Measurements from ENCODE around the gene STAB1. TPM values are rescaled to one million over a fixed set of nuclear protein-coding genes. Genes with fewer than 3 reads are reported as not detected.
"Not testable (repeated sequence)": the region's sequence is repeated elsewhere in the genome, so short reads cannot be mapped to it uniquely, and the experiment has no call there.

Gene STAB1
- total RNA-seq, 1 donor from 2014 or later, result 0.12 TPM

DNA sequence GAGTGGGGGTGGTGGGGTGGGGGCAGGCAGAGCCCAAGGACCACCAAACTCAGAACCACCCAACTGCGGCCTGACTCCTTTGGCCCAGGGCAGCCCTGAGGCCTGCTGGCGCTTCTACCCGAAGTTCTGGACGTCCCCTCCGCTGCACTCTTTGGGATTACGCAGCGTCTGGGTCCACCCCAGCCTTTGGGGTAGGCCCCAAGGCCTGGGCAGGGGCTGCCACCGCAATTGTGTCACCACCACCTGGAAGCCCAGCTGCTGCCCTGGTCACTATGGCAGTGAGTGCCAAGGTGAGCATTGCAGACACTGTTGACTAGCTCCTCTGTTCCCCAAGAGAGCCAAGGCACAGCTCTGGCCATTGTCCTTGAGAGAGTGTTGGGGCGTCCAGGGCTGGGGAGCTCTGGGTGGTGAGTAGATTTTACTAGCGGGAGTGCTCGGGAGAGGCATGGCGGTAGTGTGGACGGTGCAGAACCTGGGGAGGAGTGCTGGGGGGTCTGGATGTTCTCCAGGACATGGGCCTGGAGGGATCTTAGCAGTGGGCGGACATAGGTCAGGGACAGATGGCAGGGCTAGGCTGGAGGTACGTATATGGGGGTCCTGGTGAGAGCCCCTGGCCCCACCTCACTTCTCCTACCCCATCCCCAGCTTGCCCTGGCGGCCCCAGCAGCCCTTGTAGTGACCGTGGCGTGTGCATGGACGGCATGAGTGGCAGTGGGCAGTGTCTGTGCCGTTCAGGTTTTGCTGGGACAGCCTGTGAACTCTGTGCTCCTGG lies 25.8 kb downstream of the STAB1 start:
- intact Hi-C loops (cut with micrococcal nuclease), result no loop called here

DNA sequence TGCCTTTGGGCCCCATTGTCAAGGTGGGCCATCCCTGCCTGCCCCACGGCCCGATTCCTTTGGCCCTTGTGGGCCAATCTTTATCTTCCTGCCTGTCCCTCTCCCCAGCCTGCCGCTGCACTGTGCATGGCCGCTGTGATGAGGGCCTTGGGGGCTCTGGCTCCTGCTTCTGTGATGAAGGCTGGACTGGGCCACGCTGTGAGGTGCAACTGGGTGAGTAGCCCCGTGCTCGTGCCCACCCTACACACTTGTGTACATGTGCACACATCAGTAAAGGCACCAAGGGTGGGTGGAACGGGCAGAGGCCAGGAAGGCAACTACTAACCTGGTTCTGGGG lies 26.3 kb downstream of the STAB1 start:
- intact Hi-C loops (cut with micrococcal nuclease), result no loop called here

DNA sequence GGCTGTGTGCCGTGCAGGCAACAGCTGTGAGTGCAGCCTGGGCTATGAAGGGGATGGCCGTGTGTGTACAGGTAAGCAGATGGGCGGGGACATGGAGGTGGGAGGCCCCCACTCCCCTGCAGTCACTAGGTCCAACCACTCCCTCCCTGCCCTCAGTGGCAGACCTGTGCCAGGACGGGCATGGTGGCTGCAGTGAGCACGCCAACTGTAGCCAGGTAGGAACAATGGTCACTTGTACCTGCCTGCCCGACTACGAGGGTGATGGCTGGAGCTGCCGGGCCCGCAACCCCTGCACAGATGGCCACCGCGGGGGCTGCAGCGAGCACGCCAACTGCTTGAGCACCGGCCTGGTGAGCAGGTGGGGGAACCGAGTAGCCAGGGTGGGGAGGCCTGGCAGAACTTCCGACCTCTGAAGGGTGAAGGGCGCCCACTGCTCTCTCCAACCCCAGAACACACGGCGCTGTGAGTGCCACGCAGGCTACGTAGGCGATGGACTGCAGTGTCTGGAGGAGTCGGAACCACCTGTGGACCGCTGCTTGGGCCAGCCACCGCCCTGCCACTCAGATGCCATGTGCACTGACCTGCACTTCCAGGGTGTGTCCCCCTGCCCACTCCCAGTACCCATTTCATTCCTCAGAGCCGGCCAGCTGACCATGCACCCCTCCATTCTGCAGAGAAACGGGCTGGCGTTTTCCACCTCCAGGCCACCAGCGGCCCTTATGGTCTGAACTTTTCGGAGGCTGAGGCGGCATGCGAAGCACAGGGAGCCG lies 26.9 kb downstream of the STAB1 start:
- intact Hi-C loops (cut with micrococcal nuclease), result no loop called here

DNA sequence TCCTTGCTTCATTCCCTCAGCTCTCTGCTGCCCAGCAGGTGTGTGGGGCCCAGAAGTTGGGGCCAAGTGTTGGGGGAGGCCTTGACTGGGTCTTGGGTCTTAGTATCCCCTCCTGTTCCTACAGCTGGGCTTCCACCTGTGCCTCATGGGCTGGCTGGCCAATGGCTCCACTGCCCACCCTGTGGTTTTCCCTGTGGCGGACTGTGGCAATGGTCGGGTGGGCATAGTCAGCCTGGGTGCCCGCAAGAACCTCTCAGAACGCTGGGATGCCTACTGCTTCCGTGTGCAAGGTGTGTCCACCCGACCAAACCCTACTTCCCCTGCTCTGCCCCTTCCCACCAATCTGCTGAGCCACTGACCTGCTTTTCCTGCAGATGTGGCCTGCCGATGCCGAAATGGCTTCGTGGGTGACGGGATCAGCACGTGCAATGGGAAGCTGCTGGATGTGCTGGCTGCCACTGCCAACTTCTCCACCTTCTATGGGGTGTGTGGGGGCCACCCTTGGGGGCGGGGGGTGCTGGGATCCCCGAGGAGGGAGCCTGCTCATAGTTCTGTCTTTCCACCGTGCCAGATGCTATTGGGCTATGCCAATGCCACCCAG lies 27.6 kb downstream of the STAB1 start:
- intact Hi-C loops (cut with micrococcal nuclease), result no loop called here

DNA sequence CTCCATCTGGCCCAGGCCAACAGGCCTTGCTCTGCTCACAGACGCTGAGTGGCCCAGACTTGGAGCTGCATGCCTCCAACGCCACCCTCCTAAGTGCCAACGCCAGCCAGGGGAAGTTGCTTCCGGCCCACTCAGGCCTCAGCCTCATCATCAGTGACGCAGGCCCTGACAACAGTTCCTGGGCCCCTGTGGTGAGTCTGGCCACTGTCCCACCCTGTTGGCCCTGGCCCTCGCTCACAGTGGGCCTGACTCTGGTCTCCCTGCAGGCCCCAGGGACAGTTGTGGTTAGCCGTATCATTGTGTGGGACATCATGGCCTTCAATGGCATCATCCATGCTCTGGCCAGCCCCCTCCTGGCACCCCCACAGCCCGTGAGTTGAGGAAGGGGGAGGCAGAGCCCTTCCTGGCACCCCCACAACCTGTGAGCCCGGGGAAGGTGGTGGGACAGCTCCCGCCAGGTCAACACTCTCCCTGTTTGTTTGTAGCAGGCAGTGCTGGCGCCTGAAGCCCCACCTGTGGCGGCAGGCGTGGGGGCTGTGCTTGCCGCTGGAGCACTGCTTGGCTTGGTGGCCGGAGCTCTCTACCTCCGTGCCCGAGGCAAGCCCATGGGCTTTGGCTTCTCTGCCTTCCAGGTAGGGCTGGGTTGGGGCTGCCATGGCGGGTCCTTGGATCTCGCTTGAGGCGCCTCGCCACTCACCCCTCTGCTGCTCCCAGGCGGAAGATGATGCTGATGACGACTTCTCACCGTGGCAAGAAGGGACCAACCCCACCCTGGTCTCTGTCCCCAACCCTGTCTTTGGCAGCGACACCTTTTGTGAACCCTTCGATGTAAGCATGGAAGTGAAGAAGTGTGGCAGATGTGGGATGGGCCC lies 28.5 kb downstream of the STAB1 start:
- intact Hi-C loops (cut with micrococcal nuclease), result no loop called here

DNA sequence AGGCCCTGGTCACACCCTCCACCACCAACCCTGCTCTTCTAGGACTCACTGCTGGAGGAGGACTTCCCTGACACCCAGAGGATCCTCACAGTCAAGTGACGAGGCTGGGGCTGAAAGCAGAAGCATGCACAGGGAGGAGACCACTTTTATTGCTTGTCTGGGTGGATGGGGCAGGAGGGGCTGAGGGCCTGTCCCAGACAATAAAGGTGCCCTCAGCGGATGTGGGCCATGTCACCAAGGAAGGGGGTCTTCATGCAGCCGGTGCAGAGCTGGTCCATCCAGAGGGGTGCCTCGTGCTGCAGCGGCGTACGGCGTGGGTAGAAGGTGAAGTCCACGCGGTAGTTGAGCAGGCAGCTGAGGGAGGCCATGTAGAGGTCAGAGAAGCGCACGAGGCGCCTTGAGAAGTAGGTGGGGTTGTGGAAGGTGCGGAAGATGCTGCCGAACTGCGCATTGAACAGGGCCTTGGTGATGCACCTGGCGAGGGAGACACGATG lies 29.2 kb downstream of the STAB1 start:
- intact Hi-C loops (cut with micrococcal nuclease), result no loop called here

DNA sequence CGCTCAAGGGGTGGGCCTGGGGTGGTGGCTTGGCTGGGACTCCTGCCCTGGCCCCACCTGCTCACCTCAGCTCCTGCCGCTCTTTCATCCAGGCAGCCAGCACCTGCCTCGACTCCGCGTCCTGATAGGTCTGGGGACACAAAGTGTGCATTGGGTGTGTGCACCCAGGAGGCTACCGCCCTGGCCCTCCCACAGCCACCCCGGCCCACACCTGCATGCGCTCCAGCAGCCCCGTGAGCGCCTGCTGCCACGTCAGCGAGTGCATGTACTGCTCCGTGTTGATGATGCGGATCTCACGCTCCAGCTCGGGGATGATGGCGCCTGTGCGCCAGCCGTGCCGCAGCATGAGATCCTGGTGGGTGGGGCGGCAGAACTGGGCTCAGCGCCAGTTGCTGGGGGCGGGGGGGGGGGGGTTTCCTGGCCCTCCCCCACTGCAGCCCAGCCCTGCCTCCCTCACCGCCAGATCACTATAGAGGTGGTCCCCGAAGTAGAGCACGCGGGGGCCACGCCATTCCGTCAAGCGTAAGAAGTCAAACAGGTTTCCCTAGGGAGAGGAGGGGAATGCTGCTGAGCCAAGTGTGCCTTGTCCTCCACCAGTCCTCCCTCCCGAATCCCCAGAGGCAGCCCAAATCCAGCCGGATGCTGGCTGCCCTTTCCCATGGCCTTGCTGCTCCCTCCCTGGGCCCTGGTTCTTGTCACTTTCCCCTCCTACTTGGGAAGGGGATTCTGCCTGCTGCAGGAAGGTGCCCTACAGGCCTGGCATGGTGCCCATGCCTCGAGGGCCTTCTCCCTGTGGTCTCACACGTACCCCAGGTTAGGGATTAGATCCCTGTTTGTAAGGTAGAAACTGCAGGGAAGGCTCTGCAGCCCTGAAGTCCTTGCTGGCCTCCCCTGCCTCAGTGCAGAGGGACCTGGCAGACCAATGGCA lies 29.9 kb downstream of the STAB1 start:
- intact Hi-C loops (cut with micrococcal nuclease), result no loop called here

DNA sequence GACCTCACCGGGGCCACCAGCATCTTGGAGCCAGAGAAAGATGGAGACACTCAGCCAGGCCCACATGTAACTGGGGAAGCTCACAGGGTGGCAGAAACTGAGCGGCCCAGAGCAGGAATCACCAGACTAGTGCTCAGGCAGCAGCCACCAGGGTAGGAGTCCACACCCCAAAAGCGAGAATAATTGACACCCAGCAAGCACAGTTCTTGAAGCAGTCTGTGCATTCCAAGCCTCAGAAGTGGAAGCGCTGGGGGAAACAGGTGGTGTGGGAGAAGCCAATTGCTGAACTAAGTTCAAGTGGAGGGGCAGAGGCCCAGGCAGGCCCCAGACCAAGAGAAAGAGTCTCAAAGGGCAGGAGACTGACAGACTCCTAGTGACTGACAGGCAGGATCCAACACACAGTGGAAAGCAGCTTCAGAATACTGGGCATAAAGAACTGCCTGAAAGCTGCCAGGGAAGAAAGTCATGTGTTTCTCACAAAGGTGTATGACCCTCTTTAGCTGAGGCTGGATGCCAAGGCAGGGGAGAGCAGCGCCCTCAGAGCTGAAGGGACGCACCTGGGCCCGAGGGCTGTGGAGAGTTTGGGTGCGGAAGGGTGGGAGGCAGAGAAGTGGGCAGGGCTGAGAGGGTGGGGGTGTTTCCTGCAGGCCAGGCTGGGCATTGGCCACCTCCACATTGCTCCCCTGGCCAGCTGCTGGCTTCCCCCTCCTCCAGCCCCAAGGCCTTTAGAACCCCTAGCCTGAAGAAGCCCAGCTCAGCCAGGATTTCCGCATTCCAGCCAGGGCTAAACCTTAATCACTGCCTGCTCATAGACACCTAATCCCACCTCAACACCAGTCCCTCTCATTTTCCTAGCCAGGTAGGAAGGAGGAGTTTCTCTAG lies 30.8 kb downstream of the STAB1 start:
- intact Hi-C loops (cut with micrococcal nuclease), result no loop called here

DNA sequence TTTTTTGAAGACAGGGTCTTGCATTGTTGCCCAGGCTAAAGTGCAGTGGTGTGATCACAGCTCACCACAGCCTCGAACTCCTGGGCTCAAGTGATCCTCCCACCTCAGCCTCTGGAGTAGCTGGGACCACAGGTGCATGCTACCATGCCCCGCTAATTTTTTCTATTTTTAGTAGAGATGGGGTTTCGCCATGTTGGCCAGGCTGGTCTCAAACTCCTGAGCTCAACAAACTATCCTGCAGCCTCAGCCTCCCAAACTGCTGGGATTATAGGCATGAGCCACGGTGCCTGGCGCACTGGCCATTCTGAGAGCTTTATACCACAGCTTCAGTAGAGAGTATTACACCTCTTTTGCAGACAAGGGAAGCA lies 31.5 kb downstream of the STAB1 start:
- intact Hi-C loops (cut with micrococcal nuclease), result not testable (repeated sequence)

DNA sequence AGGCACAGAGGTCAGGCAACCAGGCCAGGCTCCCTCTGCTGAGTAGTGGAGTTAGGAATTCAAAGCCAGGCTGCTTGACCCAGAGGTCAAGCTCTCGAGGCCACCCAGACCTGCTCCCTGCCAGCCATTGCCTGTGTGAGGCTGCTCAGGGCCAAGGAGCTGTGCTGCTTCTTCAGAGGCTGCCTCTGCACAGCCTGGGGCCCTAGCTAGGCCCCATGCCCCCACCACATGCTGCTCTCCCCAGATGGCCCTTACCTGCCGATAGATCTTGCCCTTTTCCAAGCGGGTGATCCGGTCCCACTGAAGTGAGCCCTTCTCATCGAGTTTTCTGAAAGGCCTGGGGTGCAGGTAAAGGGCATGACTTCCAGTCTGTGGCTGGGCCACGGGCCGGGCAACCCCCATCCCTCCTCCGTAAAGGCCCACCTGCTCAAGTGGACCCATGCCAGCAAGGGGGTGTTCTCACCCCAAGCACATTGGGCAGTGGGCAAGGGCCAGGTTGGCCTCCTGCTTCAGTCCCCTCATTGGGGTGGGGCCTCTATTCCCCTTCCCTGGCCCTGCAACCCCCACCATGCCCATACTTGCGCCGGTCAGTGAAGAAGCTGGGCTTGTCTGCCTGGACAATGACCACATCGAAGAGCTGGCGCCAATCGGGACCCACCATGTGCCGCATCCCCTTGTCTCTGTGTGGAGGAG lies 32.0 kb downstream of the STAB1 start:
- intact Hi-C loops (cut with micrococcal nuclease), result no loop called here

DNA sequence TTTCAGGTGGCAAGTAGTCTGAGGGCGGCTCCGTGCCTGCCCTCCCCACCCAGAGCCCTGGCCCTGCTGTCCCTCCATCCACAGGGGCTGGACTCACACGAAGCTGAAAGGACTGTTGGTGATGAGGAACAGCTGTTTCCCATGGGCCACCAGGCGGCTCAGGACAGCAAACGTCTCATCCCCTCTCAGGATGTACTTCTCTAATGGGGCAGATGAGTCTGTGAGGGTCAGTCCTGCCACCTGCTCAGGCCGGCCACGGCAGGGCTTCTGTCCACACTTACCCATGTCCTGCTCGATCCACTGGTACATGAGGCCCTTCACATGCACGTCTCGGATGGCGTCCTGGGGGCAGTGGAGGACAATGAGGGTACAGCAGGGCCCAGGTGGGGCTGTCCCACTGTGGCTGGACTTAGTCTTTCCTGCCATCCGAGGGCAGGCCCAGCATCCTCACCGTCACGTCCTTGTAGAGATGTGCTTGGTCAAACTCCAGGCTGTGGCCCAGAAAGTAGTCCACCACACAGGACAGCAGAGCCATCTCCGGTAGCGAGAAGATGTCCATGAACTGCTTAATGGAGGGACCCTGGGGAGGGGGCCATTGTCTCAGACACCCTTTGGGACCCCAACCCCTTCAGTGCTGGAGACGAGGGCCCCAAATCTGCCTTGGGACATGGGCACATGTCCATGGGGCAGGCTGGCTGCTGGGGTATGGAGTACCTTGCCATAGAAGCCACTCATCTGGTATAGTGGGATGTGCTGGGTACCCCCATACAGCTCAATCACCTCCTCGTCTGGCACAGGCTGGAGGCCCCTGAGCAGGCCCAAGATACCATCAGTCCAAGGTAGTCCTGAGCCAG lies 32.8 kb downstream of the STAB1 start:
- intact Hi-C loops (cut with micrococcal nuclease), result no loop called here

DNA sequence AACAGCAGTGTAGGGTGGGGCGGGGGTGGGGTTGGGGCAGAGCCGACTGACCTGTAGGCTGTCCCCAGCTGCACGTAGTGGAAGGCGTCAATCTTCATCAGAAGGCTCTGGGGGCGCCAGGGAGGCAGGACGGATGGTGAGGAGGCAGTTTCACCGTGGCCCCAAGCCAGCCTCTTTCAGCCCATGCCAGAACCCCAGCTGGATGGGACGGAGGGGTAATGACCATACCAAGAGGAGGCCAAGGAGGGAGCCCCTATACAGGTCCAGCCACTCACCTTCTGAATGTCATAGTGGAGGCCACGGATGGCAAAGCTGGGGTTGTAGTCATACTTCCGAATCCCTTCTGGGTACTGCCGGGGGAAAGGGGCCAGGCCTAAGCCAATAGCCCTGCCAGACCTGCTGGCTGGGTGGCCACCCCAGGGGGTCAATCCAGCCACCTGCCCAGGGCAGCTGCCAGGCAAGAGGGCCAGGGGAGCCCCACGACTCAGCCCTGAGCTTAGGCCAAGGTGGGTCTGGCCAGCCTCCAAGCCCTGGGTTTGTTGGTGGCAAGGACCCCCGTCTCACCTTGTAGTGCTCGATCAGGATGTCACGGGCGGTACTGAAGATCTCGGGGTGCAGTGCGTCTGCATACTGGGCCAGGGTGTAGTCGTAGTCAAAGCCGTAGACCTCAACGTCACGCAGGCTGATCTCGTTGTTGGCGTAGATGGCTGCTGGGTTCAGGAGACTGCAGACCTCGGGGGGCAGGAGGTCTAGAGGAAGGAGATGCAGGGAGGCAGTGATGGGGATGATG lies 33.6 kb downstream of the STAB1 start:
- intact Hi-C loops (cut with micrococcal nuclease), result no loop called here

DNA sequence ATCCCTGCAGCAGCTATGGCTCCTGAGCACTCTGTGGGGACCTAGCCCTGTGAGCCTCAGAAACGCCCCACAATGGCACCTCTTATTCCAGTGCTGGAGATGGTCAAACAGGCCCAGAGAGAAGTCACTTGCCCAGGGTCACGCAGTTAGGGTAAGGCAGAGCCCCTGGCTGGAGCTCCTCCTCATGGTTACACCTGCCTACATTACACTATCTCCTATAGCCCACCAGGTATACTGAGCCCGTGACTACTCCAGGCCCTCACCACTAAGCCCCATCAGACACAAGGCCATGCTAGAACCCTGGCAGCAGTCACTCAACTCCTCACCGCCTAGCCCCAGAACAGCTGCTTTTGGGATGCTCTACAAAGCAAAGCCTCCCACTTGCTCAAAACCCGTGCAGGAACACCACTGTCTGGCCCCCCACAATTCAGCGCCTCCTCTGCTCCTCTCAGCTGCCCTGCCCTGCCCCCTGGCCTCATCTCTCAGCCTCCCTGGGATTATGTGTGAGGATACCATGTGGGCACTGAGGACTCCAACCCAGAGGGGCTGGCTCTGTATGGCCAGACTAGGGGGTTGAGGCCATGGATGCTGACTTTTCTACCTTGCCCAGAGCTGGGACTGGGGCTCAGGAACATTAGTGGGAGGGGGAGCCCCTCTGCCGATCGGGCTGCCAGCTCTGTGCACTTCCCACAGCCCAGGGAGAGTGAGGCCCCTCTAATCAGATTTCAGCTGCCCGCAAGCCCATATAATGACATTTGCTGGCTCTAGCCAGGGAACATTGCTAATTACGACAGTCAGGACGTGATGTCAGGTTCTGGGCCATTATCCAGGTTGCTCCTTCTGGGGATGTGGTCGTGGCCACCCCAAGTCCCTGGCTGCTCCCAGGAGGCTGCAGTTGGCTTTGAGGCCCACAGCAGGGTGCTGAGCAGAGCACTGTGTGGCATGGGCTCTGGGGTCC lies 34.5 kb downstream of the STAB1 start:
- intact Hi-C loops (cut with micrococcal nuclease), result loop anchor here (10.0 kb wide), 1 partner anchor 515 kb away; the partner anchor contains the start of gene SFMBT1

DNA sequence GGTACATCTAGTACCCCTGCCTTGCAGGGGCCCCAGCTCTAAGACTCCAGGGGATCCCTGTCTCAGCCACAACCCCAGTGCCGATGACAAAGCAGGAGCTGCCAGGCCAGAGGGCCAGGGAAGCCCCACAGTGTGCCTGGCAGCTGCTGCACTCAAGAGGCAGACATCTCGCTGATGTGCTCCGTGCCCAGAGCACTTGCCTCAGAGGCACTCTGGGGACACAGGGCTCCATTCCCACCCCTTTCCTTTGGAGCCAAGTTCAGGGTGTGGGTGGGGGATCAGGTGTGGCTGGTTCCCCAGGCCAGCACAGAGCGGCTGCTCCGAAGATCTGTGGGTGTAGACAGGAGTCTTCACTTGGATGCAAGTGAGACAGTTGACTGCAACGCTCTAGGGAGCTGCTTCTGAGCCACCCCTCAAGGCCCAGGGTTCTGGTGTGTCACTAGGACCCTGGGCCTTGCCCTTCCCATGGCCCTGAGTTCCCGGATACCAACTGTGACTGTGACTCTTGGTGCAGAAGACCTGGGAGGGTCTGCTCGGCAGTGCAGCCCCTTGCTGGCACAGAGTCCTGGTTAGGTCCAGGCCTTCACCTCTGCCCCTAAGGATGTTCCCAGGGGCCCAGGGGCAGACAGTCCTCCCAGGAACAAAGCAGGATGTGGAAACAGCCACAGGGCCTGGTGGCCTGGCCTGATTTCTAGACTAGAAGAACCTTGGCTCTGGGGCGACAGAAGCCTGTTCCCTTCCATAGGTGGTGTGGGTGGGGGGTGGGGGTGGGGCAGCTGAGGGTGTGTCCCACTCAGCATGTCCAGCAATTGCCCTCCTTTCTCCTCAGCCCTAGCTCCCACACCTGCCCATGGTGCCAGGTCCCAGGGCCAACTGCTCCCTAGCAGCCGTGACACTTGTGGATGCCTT lies 36.0 kb downstream of the STAB1 start:
- intact Hi-C loops (cut with micrococcal nuclease), result loop anchor here (10.0 kb wide), 1 partner anchor 514 kb away; the partner anchor contains the start of gene SFMBT1
